ENCODE results near the gene C1orf159.

DNA sequence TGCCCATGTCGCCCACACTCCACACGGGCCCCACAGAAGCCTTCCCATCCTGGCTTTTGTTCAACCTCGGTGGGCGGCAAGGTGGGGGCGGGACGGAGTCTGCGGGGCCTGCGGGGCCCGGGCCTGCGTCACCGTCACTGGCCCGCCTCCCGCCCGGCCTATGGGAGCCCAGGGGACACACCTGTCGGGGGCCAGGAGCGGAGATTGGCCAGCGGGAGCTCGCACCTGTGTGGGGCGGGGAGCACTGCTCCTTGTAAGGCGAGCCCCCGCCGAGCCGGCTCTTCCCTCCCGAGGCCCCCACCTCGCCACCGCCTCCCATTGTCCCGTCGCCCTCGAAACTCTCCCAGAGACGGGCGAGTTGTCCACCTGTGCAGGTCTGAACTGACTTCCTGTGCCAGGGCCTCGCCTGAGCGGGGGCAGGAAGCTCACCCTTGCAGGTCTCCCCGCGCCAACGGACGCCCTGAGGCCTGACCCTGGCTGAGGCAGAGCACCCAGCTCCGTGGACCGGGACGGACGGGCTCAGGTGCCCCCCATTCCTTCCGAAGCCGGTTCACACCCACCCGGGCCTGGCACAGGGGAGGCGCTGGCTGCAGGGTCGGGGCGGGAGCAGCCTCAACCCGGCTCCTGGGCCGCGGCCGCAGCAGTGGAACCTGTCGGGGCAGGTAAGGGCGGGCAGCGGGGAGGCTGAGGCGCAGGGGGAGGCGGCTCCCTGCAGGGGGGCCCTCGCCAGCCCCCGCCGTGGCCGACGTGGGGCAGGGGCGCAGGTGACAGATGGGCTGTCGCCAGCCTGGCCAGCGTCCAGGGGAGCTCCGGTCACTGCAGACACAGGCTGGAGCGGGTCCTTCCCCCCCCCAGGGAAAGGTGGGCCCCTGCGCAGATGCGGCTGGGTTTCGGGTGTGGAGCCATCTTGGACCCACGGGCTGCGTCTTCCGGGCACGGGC lies 47.0 kb upstream of the C1orf159 start:
- TF ChIP-seq, protein P1, sequence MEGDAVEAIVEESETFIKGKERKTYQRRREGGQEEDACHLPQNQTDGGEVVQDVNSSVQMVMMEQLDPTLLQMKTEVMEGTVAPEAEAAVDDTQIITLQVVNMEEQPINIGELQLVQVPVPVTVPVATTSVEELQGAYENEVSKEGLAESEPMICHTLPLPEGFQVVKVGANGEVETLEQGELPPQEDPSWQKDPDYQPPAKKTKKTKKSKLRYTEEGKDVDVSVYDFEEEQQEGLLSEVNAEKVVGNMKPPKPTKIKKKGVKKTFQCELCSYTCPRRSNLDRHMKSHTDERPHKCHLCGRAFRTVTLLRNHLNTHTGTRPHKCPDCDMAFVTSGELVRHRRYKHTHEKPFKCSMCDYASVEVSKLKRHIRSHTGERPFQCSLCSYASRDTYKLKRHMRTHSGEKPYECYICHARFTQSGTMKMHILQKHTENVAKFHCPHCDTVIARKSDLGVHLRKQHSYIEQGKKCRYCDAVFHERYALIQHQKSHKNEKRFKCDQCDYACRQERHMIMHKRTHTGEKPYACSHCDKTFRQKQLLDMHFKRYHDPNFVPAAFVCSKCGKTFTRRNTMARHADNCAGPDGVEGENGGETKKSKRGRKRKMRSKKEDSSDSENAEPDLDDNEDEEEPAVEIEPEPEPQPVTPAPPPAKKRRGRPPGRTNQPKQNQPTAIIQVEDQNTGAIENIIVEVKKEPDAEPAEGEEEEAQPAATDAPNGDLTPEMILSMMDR (IDR thresholded peaks at IDR 0.05; ENCODE audit: insufficient read depth, low read length, poor library complexity, severe bottlenecking) = no peak
- no peak for TF ChIP-seq EZH2phosphoT487 (conservative IDR thresholded peaks at IDR 0.05; ENCODE audit: low read length)
